C4-2B (cell line): ENCODE data around the gene PPP5C.

Source experiments
- CTCF ChIP-seq: fragments of 450-650 bp; conservative IDR thresholded peaks from 2 replicates; pipeline ENCODE4 v1.5.1; 2017; ENCODE audit warnings: mild to moderate bottlenecking
- ZFX ChIP-seq: fragments of 450-650 bp; IDR thresholded peaks from 2 replicates; pipeline ENCODE4 v1.6.1; 2017

- TF ChIP-seq CTCF (no peak), ZFX (no peak)
Observed at GRCh38 chr19:46321653-46322052, 25.2 kb upstream of the PPP5C start.
